T-helper 2 cell treated with Interferon-gamma antibody and Interleukin-4, amounts not matched to agents 100 ng/mL and 5 ng/mL, for 36 hours (primary cell): ENCODE data around the gene DHODH. TPM values are rescaled to one million over a fixed set of nuclear protein-coding genes. Genes with fewer than 3 reads are reported as not detected.
"Not testable (repeated sequence)": the region's sequence is repeated elsewhere in the genome, so short reads cannot be mapped to it uniquely, and the experiment has no call there.

Experiments used
- intact Hi-C: fragments of 100-400 bp; cut with micrococcal nuclease; formaldehyde crosslinking; loops from one replicate; pipeline ENCODE4 v1.15.1; 2023
- total RNA-seq: library from RNA; stranded (reverse); gene quantifications from 2 replicates; pipeline ENCODE4 v1.2.3, GENCODE V29; 2022

The DHODH gene
- total RNA-seq, 1 donor from 2014 or later = 16.3 TPM

DNA sequence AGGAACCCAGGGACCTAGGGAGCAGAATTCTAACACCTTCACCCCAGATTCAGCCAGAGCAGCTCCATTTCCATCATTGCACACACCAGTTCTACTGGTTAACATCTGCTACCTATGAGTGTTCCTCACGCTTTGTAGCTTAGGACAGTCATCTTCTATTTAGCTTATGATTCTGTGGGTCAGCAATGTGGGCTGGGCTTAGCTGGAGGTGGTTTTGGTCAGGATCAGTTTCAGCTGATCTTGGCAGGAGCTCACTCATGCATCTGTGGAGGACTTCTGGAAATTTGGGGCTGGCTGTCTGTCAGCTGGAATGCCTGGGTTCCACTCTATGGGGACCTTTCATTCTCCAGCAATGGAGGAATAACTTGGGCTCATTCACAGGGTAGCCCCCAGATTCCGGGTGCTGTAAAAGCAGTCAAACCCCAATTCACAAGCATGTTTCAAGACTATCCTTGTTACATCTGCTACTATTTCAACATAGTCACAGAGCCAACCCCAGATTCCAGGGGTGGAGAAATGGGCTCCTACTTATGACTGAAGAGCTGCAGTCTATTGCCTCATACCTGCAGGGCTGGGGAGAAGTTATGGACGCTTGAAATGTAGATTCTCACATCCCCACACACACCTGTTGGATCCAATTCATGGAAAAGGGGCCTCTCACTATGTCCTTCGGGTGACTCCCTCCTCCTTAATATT is 42.4 kb downstream of the DHODH start:
- intact Hi-C loops = no loop called here

DNA sequence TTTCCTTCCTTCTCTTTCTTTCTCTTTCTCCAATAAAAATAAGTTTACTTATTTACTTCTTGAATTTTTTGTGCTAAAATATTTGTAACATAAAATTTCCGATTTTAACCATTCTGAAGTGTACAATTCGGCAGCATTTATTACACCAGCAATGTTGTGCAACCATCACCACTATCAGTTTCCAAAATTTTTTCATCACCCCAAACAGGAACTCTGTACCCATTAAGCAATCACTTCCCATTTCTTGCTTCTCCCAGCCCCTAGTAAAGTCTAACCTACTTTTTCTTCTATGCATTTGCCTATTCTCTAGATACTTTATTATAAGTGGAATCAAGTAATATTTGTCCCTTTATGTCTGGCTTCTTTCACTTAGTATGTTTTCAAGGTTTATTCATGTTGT is 43.3 kb downstream of the DHODH start:
- intact Hi-C loops = no loop called here

DNA sequence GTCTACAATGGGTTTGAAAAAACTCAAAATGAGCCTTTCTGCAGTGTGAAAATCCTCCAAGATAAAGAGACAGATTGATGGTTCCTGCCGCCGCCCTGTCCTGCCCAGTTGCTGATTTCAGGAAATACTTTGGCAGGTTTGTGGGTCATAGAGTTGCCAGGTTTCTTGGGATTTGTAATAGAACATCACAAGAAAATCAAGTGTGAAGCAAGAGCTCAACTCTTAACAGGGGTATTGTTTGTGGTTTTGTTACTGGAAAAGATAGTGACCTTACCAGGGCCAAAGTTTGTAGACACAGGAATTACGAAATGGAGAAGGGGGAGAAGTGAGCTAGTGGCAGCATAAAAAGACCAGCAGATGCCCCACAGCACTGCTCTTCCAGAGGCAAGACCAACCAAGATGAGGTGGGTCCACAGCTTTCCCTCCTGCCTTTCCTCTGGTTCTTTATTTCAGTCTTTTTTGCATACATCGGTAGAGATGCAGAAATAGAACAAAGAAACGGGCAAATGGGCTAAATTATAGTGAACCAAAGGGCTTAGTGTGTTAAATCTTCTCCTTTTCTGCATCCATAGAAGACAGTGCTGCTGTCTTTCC is 45.8 kb downstream of the DHODH start, which contains the start of gene HP:
TSS of gene HP (plus strand) at position 252 of the 594 bp plus-strand sequence. CDS start at position 400, 148 bp downstream.
- intact Hi-C loops = not testable (repeated sequence)

DNA sequence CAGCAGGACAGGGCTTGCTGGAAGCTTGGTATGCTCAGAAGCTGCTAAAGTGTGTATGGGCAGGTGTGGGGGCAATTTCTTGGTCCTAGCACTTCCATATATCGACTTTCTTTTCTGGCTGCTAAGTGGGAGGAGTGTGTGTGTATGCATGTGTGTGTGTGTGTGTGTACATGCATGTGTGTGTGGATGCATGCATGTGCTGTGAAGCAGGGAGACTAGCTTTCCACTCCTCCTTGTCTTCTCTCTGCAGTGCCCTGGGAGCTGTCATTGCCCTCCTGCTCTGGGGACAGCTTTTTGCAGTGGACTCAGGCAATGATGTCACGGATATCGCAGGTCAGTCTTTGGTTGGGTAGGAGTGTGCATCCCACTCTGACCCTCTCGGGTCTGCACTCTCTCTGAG is 47.4 kb downstream of the DHODH start:
- intact Hi-C loops = no loop called here

DNA sequence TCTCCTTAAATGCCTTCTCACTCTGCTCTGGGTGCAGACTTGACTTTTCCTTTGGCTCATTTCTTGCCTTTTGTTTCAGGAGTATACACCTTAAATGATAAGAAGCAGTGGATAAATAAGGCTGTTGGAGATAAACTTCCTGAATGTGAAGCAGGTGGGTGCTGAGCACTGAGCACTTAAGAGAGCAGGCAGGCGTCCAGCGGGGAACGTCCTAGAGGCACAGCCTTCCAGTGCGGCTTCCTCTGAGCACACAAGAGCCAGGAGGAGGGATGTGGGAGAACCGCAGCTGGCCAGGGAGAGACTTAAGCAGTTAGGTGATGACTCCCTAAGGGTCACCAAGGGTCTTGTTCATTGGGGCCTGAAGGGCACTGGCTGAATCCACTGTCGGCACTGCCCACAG is 48.8 kb downstream of the DHODH start:
- intact Hi-C loops = not testable (repeated sequence)

DNA sequence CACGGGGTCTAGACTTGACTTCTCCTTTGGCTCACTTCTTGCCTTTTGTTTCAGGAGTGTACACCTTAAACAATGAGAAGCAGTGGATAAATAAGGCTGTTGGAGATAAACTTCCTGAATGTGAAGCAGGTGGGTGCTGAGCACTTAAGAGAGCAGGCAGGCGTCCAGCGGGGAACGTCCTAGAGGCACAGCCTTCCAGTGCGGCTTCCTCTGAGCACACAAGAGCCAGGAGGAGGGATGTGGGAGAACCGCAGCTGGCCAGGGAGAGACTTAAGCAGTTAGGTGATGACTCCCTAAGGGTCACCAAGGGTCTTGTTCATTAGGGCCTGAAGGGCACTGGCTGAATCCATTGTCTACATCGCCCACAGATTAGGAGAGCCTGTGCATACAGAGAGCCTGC is 50.5 kb downstream of the DHODH start:
- intact Hi-C loops = not testable (repeated sequence)

DNA sequence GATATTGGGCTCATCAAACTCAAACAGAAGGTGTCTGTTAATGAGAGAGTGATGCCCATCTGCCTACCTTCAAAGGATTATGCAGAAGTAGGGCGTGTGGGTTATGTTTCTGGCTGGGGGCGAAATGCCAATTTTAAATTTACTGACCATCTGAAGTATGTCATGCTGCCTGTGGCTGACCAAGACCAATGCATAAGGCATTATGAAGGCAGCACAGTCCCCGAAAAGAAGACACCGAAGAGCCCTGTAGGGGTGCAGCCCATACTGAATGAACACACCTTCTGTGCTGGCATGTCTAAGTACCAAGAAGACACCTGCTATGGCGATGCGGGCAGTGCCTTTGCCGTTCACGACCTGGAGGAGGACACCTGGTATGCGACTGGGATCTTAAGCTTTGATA is 51.9 kb downstream of the DHODH start:
- intact Hi-C loops = no loop called here

DNA sequence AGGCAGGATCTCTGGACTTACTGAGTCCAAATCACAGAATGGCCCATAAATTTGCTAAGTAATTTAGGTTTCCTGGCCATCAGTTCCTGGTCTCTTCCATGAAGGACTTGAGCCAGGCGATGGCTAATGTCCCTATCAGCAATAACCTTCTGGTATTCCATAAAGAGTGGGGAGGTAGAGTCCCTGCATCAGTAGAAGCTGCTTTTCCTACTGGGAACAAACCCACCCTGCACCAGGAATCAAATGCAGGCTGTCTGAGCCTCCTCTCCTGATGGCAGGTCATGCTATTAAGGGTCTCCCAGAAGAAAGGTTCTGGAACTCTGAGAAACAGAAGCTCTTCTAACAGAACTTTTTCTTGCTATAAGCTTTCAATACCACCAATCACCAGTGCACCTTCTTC is 53.0 kb downstream of the DHODH start:
- intact Hi-C loops = no loop called here

DNA sequence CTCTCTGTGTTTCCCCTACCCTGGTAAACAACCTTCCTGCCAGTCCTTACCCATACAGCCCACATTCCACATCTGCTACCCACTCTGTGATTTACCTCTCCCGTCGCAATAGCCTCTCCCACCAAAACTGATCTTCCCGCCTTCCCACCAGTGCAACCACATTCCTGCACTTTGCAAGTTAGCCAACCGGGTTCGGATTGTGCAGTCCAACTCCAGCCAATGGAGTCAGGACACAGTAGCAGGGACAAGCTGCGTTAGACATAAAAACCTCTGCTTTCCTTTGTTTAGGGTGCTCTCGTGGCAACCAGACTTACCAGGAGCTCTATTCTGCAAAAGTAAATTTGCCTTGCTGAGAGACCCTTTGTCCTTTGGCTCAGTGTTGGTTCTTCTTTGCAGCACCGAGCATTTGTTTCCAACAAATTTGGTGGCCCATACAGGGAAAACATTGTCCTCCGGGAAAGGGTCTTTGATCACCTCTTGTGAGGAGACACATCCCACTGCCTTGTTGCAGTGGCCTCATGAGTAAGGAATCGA is 55.9 kb downstream of the DHODH start:
- intact Hi-C loops = no loop called here

DNA sequence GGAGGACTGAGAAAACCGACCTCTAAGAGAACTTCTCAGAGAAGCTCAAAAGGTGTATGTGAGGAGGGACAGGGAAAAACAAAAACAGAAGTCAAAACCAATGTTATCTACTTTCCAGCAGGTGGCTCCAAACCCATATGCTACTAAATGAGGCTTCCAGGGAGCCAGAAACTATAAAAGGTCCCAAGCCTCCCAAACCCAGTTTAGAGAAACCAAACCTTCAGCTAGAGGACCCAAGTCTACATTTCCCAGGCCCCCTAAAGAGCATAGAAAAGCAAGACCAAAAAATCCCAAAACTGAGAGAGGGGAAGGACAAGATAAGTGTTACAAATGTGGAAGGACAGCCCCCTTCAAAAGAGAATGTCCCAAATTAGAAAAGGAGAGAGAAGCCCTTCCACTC is 58.2 kb downstream of the DHODH start:
- intact Hi-C loops = loop anchor here (1.0 kb wide), 1 partner anchor 33 kb away; no protein-coding TSS in a partner anchor

DNA sequence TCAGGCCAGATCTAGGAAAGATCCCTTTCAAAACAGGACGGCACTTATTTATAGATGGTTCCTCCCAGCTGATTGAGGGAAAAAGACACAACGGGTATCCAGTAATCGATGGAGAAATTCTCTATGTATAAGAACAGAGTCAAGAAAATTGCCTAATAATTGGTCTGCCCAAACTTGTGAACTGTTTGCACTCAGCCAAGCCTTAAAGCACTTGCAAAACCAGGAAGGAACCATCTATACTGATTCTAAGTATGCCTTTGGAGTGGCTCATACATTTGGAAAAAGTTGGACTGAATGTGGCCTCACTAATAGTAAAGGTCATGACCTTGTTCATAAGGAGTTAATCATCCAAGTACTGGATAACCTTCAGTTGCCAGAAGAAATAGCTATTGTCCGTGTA is 60.4 kb downstream of the DHODH start:
- intact Hi-C loops = no loop called here

DNA sequence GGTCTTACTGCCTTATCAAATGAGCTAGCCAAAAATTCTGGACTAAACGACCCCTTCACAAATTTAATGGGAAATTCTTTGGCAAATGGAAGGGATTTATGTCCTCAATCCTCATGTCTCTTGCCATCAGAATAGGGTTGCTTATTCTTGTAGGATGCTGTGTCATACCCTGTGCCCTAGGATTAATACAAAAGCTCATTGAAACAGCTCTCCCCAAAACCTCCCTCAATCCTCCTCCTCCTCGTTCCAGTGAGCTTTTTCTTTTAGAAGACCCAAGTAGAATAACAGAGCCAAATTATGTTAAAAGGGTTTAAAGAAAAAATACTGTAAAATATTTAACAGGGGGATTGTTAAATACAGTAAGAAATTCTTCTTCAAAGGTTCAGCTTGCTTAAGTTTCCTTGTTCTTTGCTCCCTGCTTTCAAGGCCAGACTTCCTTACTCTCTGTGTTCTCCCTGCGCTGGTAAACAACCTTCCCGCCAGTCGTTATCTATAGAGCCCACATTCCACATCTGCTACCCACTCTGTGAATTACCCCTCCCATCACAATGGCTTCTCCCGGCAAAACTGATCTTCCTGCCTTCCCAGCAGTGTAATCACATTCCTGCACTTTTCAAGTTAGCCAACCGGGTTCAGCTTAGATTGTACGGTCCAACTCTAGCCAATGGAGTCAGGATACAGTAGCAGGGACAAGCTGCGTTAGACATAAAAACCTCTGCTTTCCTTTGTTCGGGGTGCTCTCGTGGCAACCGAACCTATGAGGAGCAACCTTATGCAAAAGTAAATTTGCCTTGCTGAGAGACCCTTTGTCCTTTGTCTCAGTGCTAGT is 64.2 kb downstream of the DHODH start:
- intact Hi-C loops = no loop called here

DNA sequence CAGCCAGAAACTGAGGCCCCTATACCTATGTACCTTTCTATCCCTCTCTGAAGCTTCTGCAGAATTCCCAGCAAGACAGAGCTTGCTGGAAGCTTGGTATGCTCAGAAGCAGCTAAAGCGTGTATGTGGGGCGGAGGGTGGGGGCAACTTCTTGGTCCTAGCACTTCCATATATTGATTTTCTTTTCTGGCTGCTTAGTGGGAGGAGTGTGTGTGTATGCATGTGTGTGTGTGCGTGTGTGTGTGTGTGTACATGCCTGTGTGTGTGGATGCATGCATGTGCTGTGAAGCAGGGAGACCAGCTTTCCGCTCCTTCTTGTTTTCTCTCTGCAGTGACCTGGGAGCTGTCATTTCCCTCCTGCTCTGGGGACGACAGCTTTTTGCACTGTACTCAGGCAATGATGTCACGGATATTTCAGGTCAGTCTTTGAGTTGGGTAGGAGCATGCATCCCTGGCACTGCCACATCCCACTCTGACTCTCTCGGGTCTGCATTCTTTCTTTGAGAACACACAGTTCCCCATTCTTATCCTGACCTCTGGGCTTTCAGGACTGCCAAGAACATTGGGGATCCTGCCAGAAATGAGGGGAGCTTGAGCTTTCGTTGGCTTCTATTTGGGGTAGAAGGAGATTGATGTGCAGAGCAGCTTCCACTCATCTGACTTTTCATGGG is 65.2 kb downstream of the DHODH start:
- intact Hi-C loops = no loop called here

DNA sequence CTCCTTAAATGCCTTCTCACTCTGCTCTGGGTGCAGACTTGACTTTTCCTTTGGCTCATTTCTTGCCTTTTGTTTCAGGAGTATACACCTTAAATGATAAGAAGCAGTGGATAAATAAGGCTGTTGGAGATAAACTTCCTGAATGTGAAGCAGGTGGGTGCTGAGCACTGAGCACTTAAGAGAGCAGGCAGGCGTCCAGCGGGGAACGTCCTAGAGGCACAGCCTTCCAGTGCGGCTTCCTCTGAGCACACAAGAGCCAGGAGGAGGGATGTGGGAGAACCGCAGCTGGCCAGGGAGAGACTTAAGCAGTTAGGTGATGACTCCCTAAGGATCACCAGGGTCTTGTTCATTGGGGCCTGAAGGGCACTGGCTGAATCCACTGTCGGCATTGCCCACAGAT is 66.5 kb downstream of the DHODH start:
- intact Hi-C loops = not testable (repeated sequence)

Other genes with a start within 250 kb of the DHODH start
- gene AP1G1, start 199.9 kb upstream of the DHODH start, total RNA-seq = 93.2 and 104 TPM in 2 replicates
- 20.7 and 21.8 TPM in 2 replicates for gene ATXN1L, start 162.8 kb upstream of the DHODH start, total RNA-seq
- gene ZNF821, start 124.6 kb upstream of the DHODH start, total RNA-seq = 4.5 and 5.3 TPM in 2 replicates
- 160 and 176 TPM in 2 replicates for gene IST1, start 113.2 kb upstream of the DHODH start, total RNA-seq
- gene PKD1L3, start 8.3 kb upstream of the DHODH start, total RNA-seq = 0.05 and 0.09 TPM in 2 replicates
- gene HP, start 45.8 kb downstream of the DHODH start, total RNA-seq = not detected in 2 replicates
- not detected in 2 replicates for gene HPR, start 54.5 kb downstream of the DHODH start, total RNA-seq
- 13.2 and 15.3 TPM in 2 replicates for gene TXNL4B, start 84.9 kb downstream of the DHODH start, total RNA-seq
- 77.5 and 79.1 TPM in 2 replicates for gene DHX38, start 85.1 kb downstream of the DHODH start, total RNA-seq
- gene PMFBP1, start 163.4 kb downstream of the DHODH start, total RNA-seq = 1.1 and 2.5 TPM in 2 replicates